ENCODE measurements around the gene NF2.

The NF2 gene

DNA sequence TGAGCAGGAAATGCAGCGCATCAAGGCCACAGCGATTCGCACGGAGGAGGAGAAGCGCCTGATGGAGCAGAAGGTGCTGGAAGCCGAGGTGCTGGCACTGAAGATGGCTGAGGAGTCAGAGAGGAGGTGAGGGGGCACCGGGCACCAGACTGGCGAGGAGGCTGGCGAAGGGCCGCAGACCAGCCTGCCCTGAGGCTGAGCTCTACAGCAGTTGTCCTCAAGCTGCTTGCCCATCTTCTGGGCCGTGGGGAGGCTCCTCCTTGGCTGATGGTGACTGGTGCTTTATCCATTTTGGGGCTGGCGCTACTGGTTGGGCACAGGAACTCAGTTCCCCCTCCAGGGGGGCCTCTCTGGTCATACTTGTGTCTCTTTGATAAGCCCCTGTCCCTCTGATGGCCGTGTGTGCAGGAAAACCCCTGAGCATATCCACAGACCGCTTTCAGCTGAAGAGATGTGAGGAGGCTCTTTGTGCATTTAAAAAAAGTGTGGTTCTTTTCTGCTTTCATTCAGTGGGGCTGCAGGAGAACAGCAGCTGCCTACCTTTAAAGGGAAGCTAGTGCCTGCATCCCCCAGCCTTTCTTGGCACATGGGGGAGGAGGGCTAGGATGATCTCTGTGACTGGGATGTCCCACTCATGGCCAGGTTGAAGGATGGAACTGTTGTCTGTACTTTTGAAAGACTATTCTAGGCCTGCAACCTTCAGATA lies 70.1 kb downstream of the NF2 start:
- DNase-seq, result no peak

DNA sequence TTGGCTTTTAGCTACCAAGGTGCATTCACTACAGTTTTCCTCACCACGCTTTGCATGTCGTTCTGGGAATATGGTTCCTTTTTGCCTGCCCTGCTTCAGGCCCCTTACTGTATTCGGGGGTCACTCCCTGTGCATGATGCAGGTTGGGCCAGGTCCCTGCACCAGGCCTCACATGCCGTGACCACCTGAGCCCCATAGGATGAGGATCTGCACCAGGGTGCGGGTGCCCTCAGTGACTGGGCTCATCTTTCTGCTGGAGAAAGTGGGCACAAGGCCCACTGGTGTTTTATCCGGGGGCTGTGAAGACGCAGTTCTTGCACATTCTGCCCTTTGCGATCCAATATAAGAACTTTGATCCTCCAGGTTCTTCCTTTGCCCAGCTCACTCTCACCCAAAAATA lies 70.7 kb downstream of the NF2 start:
- DNase-seq, result no peak

DNA sequence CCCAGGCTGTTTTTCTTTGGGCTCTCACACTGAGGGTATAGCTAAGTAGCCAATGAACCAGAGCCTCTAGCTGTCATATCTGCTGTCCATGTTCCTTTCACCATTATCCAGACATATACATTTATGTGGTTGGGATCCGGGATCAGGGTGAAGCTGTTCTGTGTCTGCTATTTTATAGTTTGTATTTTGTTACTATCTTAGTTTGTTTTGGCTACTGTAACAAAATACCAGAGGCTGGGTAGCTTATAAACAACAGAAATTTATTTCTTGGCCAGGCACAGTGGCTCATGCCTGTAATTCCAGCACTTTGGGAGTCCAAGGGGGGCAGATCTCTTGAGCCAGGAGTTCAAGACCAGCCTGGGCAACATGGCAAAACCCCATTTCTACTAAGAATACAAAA lies 75.9 kb downstream of the NF2 start:
- DNase-seq, result no peak

DNA sequence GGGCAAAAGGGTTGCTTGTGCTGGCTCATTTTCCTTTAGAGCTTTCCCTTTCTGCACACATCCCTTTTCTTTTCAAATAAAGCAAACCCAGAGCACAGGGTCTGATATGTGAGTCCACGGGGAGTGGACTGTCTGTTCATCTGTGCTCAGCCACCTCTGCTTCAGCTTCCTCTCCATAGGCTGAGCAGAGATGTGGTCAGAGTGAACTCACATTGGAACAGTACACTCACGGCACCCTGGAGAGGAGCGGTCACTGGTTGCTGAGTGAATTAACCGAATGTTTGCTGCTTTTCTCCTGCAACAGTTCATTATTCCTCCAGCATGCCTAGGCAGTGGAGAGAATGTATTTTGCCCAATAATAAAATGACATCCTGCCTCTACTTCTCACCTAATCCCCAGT lies 80.1 kb downstream of the NF2 start:
- DNase-seq, result no peak

DNA sequence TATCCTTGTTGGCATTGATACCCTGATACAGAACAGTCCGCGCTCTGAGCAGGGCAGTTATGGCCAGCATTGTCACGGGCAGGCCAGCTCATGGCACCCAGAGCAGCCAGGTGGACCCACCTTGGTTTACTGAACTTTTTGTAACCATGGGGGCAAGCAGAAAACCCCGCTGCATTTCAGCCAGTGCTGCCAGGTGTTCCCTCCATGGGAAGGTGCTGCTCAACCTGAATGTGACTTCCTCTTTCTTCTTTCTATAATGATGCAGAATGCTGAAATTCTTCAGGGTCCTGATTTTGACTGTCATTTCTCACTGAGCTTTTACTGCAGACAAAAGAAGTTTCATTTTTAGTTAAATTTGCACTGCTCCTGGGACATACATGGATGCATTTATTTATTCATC lies 80.8 kb downstream of the NF2 start:
- DNase-seq, result no peak

DNA sequence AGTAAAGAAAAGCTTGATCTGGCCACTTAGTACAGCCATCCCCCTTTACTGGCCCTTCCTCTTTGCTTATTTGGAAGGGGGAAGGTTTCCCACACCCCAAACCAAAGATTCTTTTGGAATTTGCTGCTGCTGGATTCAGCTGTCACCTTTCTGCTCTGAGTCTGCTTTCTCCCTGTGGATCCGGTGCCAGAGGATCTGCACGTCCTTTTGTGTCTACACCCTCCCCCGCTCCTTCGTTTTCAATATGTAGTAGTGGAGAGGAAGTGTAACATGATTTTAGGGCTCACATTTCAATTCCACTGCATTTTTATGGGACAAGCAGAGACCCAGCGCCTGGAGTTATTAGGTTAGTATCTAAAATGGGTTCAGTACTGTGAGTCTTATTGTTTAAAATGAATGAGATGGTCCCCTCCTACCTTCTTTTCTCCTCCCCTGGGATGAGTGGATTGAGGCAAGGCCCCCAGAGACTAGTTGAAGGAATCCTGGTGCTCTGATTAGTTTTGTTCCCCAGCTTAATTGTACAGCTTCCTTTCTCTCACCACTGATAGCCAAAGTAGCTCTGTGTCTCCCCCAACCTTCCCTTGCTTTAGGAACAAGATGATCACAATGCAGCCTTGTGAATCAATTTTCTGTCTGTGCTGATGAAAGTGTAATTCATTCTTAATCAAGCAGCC lies 85.9 kb downstream of the NF2 start:
- DNase-seq, result no peak

DNA sequence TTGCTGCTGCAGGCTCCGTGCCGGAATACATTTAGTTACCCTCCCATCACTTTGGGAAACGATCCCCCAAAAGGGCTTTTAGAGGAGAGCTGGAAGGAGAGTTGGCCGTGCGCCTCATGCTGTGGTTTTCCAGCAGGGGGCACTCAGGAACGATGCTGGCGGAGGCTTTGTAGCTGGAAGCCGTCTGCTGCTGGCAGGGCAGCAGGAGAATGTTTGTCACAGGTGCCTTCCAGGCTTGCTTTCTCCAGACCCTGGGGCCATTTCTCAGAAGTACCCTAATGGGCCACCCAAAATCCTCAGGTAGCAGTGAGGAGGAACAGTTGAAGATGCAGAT lies 86.4 kb downstream of the NF2 start:
- DNase-seq, result peak; percentile 11

DNA sequence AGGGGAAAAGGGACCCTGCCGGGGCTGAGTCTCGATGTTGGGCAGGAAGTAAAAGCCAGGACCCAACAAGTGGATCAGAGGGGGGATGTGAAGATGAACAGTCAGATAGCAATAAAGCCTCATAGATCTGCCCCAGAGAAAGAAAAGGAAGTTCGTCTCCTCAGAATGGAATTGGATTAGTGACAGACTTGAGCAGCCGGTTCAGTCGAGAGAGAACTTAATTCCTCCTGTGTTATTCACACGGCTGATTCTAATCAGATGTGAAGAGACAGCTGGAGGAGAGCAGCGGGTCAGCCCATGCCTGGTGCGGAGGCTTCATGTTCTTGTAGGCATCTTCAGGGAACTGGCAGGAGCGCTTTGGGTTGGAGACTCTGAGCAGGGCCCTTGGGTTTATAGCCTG lies 87.0 kb downstream of the NF2 start:
- no peak for DNase-seq

DNA sequence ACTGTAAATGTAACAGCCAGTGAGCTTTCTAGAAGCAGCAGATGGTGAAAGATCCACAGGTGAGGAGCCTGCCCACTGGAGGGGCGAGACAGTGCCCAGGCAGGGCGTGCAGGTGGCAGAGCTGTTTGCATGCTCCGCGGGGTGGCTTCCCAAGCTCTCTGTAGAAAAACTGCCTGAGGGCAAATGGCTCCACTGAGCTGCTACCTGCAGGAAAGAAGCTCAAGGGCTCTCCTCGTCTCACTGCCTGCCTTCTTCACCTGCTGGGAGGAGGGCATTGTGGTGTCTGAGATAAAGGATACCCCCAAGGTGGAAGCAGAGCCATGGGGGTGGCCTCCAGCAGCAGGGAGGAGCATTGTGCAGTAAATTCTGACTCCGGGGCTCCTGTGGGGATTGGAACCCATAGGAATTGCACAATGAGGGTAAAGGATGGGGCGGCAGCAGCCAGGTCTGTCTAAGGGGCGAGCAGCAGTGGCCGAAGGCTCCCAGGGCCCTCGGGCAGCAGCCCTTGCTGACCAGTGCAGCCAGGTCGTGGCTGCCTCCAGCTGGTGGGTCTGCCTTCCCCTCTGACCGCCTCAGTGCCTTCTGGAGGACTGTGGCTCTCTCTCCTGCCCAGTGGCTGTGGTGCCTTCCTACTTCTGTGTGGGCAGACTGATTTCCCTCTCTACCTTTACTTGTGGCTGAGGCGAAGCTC lies 88.3 kb downstream of the NF2 start:
- no peak for DNase-seq

DNA sequence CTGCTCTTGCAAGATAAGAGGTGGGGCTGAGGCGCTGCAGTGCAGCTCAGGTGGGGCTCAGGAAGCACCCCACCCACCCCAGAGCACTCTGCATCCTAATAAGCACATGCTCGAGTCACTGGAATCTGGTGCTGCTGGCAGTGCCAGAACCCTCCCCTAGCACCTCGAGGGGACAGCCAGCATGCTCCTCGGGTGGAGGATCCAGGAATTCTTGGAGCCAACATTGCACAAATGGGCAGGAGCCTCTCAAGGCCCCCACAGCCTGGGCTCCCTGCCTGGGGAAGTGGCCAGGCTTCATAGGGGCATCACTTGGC lies 88.9 kb downstream of the NF2 start:
- DNase-seq, result no peak

DNA sequence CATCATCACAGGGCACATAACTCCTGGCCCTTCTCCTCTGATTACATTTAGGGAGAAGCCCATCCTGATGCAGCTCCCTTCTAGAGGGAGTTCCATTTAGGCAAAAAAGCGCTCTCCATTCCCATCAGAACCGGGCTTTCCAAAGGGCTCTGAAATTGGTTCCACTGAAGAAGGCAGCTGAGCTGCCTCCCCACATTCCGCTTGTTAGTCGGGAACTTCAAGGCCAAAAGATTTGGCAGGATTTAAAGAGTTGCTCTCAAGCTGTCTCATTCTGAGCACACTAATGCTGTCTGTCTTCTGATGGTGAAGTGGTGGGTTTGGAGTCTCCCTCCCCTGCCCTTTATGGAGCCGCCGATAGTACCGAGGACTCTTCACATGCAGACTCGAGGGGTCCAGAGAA lies 89.7 kb downstream of the NF2 start:
- DNase-seq, result no peak

DNA sequence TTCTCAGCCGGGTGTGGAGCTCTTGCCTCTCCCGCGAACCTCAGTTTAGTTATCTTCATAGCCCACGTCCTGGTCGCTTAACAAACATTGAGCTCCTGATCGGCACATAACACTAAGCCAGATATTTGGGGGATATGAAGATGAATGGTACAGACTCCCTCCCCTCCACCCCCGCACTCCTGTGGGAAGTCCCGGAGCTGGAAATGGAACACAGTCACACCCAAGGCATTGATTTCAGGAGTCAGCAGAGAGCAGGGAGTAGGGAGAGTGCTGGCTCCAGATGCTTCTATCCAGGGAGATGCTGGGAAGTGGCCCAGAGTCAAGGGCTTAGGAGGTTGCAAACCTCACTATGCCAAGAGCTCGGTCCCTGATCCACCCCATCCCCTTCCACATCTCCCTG lies 90.2 kb downstream of the NF2 start:
- DNase-seq, result no peak

DNA sequence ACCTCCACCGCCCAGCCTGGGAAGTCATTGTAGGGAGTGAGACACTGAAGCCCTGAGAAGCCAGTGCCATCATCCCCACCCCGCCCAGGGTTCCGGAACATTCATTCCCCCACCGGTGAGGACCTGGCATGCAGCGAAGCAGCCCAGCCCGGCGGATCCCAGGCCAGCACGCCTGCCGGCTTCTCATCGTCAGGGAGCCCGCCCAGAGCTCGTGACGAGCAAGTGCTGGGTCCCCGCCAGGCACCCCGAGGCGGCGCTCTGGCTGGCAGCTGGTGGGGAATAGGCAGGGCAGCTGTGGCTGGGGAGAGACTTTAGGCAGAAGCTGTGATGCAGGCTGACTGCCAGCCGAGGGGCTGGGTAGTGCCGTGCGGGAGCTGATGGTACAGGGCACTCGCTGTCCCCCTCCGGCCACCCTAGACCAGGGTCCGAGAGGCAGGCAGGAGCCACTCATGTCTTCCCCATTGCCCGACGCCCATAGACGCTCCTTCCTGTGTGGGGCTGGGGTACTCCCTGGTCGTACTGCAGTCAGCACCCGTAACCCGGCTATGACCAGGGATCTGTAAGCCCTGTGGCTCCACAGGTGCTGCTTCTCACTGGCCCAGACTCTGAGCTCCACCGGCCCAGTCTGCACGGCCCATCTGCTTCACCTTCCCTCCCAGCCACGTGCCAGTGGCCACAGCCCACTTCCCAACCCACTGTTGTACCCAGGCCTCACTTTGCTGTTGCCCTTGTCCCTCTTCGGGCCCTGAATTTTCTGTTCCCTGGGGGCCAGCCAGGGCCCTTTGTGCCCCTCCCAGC lies 91.9 kb downstream of the NF2 start:
- DNase-seq, result no peak

DNA sequence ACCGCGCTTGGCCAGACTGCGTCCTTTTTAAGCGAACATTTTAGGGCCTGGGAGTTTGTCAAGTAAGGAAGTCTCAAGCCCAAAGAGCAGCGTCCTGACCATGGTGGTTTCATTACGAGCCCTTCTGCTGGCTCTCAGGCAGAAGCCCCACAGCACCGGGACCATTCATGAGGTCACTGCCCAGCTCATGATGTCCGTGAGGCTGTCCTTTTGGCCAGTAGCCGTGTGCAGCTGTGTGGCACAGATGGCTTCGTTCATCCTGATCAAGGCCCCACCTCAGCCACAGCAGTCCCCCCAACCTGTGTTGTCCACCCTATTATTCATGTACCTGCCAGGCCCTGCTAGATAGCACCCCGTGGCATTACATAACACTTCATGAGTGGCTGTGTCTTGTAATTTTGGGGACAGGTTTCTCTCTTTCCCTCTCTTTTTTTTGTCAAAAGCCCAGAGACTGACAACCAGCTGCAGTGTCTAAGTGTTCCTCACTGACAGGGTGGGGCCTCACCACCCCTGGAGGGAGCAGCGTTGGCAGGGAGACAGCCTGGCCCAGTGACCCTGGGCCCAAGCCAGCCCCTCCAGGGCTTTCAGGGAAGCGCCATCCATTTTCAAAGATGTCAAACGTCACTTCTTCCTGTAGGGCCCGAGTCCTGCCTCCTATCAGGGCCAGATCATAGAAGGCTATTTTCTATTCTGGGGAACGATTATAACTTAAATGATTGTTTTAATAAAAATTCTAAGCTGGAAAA lies 94.6 kb downstream of the NF2 start:
- DNase-seq, result no peak

DNA sequence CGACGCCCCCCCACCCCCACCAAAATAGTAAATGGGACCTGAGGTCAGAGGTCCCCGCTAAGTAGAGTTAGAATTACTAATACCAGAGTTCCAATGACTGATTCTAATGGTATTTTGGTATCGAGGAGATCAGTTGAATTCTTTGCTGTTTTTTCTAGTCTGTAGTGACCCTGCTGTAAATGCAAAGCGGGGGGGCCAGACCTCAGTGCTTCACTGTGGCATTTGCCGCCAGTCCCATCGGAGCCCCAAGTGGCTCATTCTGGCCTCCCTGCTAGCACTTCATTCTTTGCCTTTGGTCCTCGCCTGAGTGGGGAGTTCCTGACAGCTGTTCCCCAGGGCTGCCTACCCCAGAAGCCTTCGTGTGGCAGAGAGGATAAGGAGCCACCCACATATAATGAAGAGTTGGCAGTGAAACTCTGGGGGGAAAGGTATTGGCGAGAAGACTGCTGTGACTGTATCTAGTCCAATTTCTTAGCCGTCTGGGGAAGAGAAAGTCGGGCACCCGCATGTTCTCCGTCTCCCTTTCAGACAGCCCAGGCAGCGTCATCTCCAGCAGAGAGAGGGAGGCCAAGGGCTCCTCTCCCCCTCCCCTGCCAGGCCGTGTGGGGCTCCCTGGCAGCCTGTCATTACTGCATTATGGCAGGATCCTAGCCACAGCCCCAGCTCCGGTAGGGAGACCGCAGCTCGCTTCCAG lies 96.9 kb downstream of the NF2 start:
- DNase-seq, result no peak

DNA sequence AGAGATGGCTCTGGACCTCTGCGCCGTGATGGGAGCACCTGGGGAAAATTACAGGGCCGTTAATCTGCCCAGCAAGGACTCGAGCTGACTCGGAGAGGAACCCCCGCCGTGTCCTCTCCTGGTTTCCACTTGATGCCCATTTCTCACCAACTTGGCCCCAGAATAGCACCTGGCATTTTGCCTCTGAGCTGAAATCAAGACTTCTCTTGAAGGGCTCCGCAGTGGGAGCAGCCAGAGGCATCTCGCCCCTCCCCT lies 97.4 kb downstream of the NF2 start:
- DNase-seq, result no peak

DNA sequence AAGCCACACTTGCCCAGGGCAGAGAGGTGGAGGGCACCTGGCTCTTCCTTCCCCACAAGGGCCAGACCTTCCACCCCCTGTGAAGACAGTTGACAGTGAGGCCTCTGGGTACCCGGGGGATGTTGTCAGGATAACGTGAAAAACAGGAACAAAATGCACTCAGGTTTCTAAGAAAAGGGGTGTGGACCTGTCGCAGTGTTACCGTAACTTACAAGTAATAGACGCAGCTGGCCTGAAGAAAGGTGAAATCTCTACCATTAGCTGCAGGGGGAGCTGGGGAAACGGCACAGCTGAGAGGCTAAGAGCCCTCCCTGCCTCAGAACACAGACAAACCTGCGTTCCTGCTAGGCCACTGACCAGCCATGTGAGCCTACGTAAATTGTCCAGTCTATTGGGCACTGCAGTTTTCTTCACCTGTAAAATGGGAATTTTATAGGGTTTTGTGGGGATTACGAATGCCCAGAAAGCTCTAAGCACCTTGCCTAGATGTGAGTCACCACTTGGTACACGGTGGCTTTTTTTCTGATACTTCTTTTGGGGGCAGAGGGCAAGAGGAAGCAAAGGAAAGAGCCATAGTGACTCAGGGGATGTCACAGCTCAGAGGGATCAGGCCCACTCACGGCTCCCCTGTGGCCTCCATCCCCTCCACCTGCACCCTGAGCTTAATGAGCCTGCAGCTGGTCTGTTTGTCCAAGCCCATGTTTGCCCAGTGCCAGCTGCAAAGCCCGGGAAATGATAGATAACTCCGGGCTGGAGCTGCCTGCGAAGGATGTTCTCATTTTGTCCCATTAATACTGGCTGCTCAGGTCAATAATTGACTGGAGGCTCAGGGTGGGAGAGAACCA lies 97.9 kb downstream of the NF2 start:
- DNase-seq, result no peak

DNA sequence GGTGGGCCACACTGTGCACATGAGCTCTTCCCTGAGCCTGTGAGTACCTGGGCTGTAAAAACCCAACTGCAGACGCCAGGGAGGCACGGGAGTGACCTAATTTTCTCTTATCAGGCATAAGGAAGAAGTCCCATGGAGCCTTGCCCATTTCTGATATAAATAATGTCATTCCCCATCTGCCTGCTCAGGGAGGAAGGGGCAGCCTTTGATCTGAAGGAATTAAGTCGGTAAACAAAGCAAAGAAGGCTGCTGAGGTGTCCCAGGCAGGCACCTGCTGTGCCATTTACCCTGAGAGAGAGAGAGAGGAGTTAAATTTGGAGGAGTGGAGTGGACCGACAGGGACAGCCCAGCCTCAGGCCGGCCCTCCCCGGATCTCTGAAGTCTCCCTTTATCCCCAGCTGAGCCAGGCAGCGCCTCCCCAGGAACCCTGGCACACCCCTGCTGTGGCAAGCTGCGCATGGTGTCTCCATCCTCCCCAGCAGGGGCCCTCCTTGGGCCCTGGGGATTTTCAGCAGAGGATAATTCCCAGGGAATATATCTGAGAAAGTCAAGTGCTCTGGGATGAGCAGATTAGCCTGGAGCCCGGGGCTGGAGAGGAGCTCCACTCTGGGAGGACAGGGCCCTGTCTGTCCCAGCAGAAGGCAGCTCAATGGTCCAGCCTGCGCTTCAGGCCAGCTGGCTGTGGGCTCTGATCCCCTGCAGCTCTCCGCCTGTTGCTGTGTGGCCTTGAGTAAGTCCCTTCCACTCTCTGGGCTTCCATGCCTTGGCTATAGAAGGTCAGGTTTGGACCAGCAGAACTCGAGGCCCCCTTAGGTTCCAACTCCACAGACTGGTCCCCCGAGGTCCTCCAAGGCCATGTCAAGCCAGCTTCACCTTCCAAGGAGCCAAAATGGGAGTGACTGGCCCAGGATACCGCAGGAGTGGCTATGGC lies 98.8 kb downstream of the NF2 start:
- DNase-seq, result no peak

DNA sequence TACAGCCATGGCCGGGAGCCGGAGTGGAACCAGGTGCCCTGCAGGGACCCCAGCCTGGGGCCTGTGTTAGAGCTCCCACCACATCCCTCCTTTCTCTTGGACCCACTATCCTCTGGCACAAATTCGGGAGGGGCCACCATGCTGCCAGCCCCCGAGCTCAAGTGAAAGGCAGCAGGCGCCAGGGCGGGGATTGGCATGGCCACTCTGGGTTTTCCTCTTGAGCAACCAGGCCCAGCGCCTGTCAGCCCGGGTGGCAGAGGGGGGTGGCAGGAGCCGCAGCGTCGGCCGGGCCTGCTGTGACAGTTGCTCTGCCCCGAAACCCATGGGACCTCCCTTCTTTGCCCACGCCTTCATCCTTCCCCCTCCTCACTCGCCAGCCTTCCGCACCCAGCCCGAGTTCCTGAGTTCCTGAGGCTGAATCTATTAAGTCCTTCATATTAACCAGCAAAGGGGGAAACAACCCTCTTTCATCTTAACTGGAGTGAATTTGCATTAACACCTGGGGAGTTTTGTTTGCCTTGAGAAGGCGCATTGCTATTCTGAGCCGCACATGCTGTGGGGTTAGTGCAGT lies 99.6 kb downstream of the NF2 start:
- DNase-seq, result no peak

DNA sequence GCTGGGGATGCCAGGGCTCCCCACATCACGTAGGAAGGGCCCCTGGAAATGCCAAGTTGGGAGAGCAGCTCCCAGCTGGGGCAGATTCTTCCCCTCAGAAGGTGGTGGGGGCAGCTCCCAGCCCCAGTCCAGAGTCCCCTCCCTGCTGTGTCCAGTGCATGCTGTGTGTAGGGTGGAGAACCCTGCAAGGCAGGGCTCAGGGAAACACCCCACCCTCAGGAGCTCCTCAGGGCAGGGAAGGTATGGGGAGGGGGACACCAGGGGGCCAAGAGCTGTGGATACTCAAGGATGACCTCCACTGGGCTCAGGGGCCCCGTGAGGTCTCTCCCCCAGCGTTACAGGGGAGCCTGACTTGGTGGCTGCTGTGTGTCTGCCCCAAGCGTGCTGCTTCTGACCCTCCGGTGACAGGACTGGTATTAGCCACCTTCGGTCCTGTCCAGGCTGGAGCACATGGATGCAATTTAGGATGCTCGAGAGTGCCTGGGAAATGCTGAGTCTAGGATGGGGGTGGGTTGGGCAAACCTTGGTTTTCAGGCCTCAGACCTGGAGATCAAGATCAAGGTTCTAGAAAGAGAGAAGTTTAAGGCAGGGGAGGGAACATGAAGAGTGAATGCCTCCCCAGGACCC lies 100.2 kb downstream of the NF2 start:
- no peak for DNase-seq

All from CD4-positive, alpha-beta T cell treated with Interferon gamma for 1 hour (primary cell).